Measurements from ENCODE around the gene AKR1A1.

- TF ChIP-seq POLR2A (IDR thresholded peaks at IDR 0.05; ENCODE audit: low read depth, low read length) = no peak
- peak; percentile 37; the same call in 1 of the 2 replicates for TF ChIP-seq POLR2AphosphoS5 (IDR thresholded peaks at IDR 0.05; ENCODE audit: low read depth, low read length)
- TF ChIP-seq TAF1 (IDR thresholded peaks at IDR 0.05; ENCODE audit: low read depth, low read length) = no peak
- TF ChIP-seq POU2F2 (IDR thresholded peaks at IDR 0.05; ENCODE audit: low read depth, low read length) = 0 out of 2 replicates have a peak, but pooled peaks have one; percentile 15
These were observed 5.6 kb upstream of the AKR1A1 start for GRCh38 chr1:45545019-45545493.

Data from GM12891 (cell line).